Panc1 (cell line): Measurements from ENCODE around the gene INTS11.

ENCODE experiments used
- CTCF ChIP-seq: fragments of 450-650 bp; IDR thresholded peaks from 2 replicates; pipeline ENCODE4 v1.5.1; 2017; ENCODE audit warnings: mild to moderate bottlenecking
- SIN3A ChIP-seq: IDR thresholded peaks from 2 replicates; pipeline ENCODE4 v1.6.1; 2012; ENCODE audit warnings: low read depth, mild to moderate bottlenecking, low read length, moderate library complexity, borderline replicate concordance; ENCODE audit not compliant: insufficient read depth

- no peak for TF ChIP-seq CTCF
- no peak for TF ChIP-seq SIN3A
These were observed 32.4 kb upstream of the INTS11 start for GRCh38 chr1:1356796-1357401.
